ENCODE data around the gene TAMALIN.

GRCh38 chr12:52058631-52059361 is 52.0 kb downstream of the TAMALIN start:
- TF ChIP-seq CTCF (IDR thresholded peaks at IDR 0.05; ENCODE audit: insufficient read depth, low read length, poor library complexity, severe bottlenecking) (no peak), EZH2phosphoT487 (conservative IDR thresholded peaks at IDR 0.05; ENCODE audit: low read length) (no peak)
